Measurements from ENCODE around the gene LIAS. TPM values are rescaled to one million over a fixed set of nuclear protein-coding genes. Genes with fewer than 3 reads are reported as not detected.
A peak's percentile ranks its signal among the peaks of the same experiment; 100 is the strongest.

LIAS gene
- total and polyA plus RNA-seq, 2 of the 13 experiments (the other 11 are each of a cell fraction or from before 2014, with no cell fraction given), result 16.0 to 16.6 TPM

DNA sequence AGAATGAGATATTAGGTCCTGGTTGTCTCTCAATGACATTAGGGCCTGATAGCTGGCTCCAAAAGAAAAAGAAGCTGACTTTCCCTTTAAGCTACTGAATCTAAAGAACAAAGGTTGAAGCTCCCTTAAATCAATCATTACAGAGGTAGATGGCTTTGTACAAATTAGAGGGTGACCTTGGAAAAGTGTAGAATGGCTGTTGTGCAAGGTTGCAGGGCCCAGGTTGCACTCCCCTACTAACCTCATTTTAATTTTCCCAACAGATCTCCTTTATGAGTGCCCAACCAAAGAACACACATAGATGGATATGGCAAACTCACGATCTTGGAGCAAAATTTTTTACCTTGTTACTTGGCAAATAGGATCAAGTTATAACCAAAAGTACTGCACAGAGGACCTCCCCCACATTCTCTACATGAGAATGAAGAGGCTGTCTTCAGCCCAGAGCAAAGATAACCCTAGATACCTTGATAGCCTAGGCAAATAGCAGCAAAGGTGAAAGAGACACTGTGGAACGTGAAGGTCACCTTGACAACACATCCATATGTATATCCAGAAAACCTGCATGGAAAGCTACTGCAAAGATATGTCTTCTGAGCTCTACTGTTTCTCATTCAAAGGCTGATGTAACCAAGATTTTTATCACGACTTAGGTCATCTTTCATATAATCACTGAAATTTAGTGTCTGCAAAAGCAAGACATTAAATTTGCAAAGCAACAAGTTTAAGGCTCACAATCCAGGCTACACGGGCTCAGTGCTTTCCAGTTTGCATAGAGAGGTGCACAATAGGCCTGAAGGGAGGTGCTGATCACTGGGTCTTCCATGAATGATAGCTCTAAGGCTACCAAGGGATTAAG lies 29.2 kb upstream of the LIAS start (continued):
- TF ChIP-seq, protein P1, sequence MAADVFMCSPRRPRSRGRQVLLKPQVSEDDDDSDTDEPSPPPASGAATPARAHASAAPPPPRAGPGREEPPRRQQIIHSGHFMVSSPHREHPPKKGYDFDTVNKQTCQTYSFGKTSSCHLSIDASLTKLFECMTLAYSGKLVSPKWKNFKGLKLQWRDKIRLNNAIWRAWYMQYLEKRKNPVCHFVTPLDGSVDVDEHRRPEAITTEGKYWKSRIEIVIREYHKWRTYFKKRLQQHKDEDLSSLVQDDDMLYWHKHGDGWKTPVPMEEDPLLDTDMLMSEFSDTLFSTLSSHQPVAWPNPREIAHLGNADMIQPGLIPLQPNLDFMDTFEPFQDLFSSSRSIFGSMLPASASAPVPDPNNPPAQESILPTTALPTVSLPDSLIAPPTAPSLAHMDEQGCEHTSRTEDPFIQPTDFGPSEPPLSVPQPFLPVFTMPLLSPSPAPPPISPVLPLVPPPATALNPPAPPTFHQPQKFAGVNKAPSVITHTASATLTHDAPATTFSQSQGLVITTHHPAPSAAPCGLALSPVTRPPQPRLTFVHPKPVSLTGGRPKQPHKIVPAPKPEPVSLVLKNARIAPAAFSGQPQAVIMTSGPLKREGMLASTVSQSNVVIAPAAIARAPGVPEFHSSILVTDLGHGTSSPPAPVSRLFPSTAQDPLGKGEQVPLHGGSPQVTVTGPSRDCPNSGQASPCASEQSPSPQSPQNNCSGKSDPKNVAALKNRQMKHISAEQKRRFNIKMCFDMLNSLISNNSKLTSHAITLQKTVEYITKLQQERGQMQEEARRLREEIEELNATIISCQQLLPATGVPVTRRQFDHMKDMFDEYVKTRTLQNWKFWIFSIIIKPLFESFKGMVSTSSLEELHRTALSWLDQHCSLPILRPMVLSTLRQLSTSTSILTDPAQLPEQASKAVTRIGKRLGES (CRISPR knock-in tag; IDR thresholded peaks at IDR 0.05; ENCODE audit: borderline replicate concordance), result no peak
- TF ChIP-seq SCMH1 (CRISPR knock-in tag; IDR thresholded peaks at IDR 0.05; ENCODE audit: borderline replicate concordance) (no peak), ZNF142 (CRISPR knock-in tag; IDR thresholded peaks at IDR 0.05) (no peak), TBP (CRISPR knock-in tag; IDR thresholded peaks at IDR 0.05) (no peak), RCOR2 (CRISPR knock-in tag; IDR thresholded peaks at IDR 0.05) (peak; percentile 34), FOXK1 (CRISPR knock-in tag; IDR thresholded peaks at IDR 0.05; ENCODE audit: borderline replicate concordance, low read depth) (no peak), MBNL3 (CRISPR knock-in tag; conservative IDR thresholded peaks at IDR 0.05) (no peak), PAX8 (CRISPR knock-in tag; IDR thresholded peaks at IDR 0.05; ENCODE audit: borderline replicate concordance) (no peak), ZBTB3 (CRISPR knock-in tag; IDR thresholded peaks at IDR 0.05; ENCODE audit: borderline replicate concordance, low read depth) (no peak), ZNF20 (CRISPR knock-in tag; IDR thresholded peaks at IDR 0.05) (no peak), DPF2 (CRISPR knock-in tag; IDR thresholded peaks at IDR 0.05; ENCODE audit: borderline replicate concordance, low read depth) (no peak; the same call in 1 of the 2 replicates), SRY (CRISPR knock-in tag; IDR thresholded peaks at IDR 0.05) (no peak), ZNF605 (CRISPR knock-in tag; IDR thresholded peaks at IDR 0.05) (peak; percentile 42; the same call in 1 of the 2 replicates), GFI1 (CRISPR knock-in tag; IDR thresholded peaks at IDR 0.05; ENCODE audit: borderline replicate concordance) (peak; percentile 79; the same call in 1 of the 2 replicates), ZNF629 (CRISPR knock-in tag; conservative IDR thresholded peaks at IDR 0.05) (no peak), RFXANK (CRISPR knock-in tag; IDR thresholded peaks at IDR 0.05) (no peak), PHF5A (CRISPR knock-in tag; IDR thresholded peaks at IDR 0.05; ENCODE audit: low read depth, unreplicated experiment) (no peak), ZNF136 (CRISPR knock-in tag; IDR thresholded peaks at IDR 0.05; ENCODE audit: low read depth) (no peak), SKI (IDR thresholded peaks at IDR 0.05; ENCODE audit: partially characterized antibody) (no peak), RAD21 (CRISPR knock-in tag; IDR thresholded peaks at IDR 0.05) (no peak), KDM2A (CRISPR knock-in tag; IDR thresholded peaks at IDR 0.05; ENCODE audit: borderline replicate concordance, low read depth) (no peak), KDM6A (CRISPR knock-in tag; IDR thresholded peaks at IDR 0.05; ENCODE audit: low read depth) (0 out of 2 replicates have a peak, but pooled peaks have one; percentile 50), KLF6 (CRISPR knock-in tag; IDR thresholded peaks at IDR 0.05) (no peak)

All from HepG2 (cell line).